GM18526 (cell line): ENCODE measurements around the gene DAZAP1.

Experiments
- POLR2A ChIP-seq: IDR thresholded peaks from 3 replicates; pipeline ENCODE4 v1.6.1; 2011; ENCODE audit not compliant: insufficient read length; ENCODE audit errors: extremely low read depth

Gene DAZAP1

DNA sequence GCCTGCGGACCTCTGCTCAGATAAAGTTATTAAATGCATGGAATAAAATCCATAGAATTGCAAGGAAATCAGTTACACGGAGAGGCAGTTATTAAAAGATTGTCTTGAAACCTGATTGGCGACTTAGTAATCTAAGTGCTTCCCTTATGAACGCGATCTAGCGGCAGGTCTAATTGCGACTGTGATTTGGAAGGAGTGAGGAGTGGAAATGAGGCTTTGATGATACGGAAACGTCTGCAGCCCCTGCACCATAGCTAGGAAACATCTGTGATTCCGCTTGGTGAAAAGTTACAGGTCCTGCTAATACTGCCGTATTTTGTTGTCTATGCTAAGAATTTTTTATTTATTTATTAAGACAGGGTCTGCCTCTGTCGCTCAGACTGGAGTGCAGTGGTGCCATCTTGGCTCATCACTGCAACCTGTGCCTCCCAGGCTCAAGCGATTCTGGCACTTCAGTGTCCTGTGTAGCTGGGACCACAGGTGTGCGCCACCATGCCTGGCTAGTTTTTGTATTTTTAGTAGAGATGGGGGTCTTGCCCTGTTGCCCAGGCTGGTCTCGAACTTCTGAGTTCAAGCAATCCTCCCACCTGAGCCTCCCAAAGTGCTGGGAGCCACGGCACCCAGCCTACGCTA, 22.8 kb upstream of the DAZAP1 start:
- no peak for TF ChIP-seq POLR2A

DNA sequence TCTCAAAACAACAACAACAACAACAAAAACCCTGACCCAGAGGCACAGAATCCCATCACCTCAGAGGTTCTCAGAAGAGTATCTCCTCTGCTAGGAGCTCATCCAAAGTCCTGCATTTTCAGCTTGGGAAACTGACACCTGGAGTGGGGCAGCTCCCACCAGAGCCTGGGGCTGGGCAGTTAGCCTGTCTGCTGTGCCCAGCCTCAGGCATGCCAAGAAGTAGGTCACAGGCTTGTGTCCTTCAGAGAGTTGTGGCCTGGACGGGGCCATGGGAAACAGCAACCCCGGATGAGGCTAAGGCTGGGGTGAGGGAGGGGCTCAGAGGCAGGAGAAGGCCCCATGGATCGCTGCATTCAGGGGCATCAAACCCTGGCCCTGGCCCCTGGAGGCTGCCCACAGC, 21.6 kb upstream of the DAZAP1 start:
- no peak for TF ChIP-seq POLR2A

DNA sequence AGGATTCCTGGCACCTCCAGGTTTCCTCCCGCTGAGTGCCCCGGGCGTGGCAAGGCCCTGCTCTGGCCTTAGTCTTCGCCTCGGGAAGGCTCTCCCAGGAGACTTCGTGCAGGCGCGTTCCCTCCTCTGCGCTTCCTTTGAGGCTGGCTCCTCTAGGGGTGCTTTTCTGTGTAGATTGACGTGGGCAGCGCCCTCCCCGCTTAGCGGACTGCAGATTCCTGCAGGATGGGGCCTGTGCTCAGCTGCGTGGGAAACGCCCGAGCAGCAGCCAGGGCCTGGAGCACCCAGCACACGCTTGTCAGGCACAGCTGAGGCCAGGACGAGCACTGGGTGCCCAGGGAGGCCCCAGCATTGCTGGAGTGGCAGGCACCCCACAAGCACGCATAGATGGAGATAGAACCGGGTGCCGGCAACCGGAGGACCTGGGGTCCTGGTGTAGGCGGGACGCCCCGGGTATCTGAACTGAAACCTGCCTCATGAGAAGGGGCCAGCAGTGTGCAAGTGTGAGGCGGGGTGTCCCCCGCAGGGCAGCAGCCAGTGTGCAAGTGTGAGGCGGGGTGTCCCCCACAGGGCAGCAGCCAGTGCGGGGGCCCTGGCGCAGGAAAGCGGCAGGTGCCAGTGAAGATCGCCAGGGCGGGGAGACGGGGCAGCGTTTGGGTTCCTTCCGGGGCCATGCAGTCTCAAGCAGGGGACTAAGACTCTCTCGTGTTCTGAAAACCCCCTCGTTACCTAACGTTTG, 20.3 kb upstream of the DAZAP1 start:
- TF ChIP-seq POLR2A = no peak

DNA sequence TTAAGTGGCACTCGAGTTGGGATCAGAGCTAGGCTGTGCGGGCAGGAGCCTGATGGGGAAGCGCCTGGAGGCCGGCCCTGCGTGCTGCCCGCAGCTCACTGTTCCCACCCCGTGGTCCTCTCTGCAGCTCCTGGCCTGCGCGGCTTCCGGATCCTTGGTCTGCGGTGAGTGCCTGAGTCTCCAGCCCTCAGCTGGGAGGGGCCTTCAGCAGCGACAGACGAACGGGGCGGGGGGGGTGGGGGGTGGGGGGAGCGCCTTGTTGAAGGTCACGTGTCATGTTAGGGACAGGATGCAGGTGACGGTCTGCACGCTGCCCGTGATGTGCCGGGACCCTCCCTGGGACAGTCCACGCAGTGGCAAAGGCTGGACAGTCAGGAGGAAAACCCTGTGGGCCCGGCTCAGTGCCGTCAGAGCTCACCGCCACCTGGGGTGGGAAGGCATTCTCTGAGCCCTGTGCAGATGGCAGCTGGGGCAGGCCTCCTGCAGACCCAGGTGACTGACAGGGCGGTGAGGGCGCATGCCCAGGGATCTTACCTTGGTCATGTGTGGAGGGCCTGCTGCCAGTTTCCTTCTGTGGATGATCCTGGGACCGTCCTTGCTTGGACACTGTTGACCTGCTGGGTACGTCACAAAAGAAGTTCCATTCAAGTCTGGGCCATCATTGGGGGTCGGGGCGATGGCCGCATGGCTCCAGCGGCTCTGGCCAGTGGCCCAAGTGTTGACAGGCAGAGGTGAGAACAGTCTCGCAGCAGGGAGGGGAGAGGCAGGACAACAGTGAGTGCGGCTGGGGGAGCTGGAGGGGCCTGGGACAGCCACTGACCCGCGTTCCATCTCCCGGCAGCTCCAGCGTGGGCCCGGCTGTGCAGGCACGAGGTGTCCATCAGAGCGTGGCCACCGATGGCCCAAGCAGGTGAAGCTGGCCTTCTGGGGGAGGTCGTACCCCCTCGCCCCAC, 19.4 kb upstream of the DAZAP1 start:
- no peak for TF ChIP-seq POLR2A

DNA sequence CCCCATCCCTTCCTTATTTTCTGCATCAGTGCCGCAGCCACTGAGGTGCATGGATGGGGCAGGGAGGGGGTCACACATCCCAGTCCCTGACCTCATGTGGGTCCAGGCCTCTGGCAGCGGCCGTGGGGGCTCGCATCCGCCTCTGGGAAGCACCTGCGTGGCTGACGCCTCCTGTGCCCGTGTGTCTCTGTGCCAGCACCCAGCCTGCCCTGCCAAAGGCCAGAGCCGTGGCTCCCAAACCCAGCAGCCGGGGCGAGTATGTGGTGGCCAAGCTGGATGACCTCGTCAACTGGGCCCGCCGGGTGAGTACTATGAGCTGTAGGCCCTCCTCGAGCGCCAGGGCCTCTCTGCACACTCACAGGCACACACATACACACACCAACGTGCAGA, 18.8 kb upstream of the DAZAP1 start:
- TF ChIP-seq POLR2A = no peak

DNA sequence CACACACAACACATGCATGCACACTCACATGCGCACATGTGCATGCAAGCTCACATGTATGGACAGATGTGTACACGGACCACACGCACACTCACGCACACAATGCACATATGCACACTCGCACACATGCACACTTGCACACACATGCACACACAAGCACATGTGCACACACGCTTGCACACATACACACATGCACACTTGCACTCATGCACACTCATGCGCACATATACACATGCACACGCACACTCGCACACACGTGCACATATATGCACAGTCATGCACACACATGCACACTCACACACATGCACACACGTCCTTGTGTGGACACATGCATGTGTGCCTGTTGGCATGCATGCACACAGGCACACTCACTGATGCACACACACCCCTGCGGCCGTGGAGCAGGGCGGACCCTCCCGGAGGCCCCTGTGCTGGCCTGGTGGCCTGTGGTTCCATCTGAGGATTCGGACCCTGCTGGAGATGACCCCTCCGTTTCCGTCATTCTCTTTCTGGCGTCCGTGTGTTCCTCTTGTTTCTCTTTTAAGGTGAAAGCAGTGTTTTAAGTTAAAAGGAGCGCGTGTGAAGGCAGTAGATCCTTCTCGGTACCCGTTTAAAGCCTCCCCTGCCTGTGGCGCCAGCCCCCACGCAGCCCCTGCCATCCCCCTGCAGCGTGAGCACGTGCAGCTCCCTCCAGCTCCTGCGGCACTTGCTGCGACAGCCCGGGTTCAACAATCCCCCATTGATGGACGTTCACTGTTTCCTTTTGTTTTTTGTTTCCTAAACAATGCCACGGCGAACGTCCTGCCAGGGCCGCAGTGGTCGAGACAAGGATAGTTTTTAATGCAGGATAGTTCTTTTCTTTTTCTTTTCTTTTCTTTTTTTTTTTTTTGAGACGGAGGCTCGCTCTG, 18.1 kb upstream of the DAZAP1 start:
- TF ChIP-seq POLR2A = no peak

DNA sequence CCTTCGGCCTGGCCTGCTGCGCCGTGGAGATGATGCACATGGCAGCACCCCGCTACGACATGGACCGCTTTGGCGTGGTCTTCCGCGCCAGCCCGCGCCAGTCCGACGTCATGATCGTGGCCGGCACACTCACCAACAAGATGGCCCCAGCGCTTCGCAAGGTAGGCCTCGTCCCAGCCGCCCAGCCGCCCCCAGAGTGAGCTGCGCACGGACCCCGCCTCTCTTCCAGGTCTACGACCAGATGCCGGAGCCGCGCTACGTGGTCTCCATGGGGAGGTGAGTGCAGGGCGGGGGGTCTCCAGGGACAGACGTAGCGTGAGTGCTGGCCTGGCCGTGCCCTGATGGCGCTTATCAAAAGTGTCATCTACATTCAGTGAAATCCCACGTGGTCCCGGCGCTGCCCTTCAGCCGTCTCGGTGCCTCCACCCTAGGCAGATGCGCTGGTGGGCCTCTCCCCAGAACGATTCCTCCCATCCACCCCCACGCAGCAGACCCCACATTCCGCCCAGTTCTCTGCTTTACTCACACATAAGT, 16.4 kb upstream of the DAZAP1 start:
- no peak for TF ChIP-seq POLR2A

DNA sequence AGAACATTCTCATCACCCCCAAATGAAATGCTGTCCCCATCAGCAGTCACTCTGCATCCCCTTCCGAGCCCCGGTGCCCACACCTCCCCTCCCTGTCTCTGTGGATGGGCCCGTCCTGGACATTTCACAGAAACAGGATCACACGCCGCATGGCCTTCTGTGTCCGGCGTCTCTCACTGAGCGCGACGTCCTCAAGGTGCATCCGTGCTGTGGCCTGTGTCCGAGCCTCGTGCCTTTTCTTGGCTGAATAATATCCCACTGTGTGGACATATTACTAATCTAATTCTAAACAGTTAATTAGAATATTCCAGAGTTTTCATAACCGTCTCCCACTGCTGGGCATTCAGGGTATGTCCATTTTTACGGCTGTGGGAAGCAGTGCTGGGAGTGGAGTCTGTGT, 15.0 kb upstream of the DAZAP1 start:
- no peak for TF ChIP-seq POLR2A

DNA sequence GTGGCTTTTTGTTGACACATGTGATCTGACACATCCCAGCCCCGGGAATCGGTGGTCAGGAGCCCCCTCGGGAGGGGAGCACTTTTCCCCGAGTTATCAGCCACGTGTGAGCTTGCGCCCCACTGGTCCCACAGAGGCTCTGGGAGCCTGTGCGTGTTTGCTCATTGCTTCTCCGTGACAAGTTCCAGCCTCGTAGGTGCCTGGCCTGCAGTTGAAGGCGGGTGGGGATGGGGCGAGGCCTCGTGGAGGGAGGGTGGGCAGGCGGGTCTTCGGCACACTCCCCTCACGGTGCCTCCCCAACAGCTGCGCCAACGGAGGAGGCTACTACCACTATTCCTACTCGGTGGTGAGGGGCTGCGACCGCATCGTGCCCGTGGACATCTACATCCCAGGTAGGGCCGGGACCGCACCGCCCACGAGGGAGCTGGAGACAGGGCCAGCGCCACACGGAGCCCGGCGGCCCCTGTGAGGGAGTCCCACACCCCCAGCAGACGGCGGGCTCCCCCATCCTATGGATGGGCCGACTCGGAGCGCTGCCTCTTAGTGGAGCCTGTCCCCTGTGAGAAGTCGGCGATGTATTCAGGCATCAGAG, 14.4 kb upstream of the DAZAP1 start:
- TF ChIP-seq POLR2A = no peak

DNA sequence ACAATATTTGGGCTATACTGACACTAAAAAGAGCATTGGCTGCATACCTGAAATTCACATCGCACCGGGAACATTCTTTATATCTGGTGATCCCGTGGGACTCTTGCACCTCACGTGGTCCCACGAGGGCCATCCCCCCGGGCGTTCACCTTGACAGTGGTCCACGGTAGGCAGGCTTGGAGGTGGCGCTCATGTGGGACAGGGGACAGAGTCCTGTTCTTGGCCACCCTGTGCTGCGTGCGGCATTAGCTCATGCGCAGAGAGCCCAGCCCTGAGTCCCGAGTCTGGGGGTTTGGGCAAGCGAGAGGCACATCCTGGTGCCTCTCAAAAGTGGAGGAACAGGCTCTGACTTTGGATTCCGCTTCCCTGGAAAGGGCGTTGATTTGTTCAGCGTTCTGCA, 13.5 kb upstream of the DAZAP1 start:
- no peak for TF ChIP-seq POLR2A

DNA sequence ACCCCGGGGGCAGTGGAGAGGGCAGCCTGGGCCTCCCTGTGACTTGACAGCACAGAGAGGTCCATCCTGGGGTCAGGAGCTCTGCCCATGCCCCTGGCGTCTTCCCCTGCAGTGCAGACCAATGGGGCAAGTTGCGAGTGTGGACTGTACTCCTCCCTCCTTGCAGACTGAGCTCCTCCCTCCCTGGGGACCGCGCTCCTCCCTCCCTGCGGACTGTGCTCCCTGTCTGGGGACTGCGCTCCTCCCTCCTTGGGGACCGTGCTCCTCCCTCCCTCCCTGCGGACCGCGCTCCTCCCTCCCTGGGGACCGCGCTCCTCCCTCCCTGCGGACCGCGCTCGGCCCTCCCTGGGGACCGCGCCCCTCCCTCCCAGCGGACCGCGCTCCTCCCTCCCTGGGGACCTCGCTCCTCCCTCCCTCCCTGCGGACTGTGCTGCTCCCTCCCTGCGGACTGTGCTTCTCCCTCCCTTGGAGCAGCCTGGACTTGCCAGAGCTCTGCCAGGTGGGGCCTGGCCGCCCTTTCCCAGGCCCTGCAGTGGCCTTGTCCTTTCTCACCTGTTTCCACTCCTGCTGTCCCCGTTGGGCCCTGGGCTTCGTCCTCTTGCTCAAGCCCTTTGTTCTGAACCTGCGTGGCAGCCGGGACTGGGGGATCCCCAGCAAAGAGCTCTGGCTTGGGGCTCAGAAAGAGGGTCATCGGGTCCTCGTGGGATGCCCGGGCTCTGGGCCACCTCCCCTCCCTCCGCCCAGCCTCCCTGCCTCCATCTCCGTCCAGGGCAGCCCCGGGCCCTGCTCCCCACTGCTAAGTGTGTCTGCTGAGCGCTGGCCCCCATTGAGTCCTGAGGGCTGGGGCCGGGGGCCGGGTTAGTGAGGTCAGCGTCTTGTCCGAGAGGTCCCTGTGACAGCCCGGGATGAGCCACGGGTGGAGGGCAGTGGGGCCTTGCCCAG, 12.9 kb upstream of the DAZAP1 start:
- TF ChIP-seq POLR2A = no peak

DNA sequence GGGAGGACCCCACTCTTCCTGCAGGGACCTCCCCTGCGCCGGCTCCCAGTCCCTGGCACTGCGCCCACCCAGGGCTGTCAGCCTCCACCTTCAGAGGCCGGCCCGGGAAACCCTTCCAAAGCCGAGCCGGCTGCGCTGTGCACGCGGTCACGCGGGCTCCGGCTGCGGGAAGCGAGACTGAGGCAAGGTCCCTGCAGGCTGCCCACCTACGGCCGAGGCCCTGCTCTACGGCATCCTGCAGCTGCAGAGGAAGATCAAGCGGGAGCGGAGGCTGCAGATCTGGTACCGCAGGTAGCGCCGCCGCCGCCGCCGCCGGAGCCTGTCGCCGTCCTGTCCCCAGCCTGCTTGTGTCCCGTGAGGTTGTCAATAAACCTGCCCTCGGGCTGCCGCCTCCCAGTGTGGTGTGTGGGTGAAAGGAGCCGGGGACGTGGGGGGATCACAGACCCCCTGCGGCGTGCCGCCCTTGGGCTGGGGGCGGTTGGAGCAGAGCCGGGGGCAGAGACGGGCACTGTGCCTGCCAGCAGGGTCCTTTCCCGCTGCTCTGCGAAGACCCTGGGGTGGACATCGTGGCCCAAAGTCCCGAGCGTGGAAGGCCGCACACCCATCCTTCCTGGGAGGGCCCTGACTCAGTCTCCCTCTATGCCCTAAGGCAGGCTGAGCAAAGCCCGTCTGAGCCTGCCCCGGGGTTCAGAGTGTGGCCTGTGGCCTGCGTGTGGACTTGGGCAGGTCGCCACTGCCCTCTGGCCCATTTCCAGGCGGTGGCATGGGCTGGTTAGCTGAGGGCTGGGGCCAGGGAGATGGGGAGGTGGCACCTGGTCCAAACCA, 12.0 kb upstream of the DAZAP1 start:
- TF ChIP-seq POLR2A = no peak

DNA sequence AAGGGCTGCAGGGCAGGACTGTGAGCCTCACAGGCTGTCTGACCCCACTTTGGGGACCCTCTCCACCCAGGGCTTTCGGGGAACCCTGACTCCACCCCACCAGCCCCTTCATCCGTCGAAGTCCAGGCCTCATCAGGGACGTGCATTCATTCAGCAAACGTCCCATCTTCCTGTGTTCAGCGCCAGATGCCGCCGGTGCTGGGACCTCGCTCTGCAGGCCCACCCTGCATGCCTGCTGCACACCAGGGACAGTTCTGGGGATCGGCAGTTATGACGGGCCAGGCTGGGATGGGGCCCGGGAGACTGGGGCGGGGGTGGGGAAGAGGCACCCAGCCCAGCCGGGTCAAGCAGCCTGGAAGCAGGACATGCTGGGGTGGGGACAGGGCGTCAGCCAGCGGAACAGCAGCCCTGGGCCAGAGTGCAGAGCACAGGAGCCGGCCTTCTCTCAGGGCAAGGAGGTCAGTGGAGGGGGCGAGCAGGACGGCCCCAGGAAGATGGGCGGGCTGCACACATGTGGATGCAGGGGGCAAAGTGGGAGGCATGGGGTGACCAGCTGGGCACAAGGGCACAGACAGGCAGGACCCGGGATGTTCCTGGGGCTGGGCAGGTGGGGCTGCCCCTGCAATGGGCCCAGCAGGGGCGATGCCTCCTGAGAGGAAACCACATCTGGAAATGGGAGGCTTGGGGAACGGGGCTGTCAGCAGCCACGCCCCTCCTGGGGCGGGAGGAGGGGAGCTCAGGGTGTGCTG, 11.2 kb upstream of the DAZAP1 start:
- no peak for TF ChIP-seq POLR2A
